Large intestine (tissue), 3 donors: ENCODE measurements around the gene PUSL1. TPM values are rescaled to one million over a fixed set of nuclear protein-coding genes. Genes with fewer than 3 reads are reported as not detected.

Experiments
- DNase-seq, 2 donors: peaks; one replicate each; pipeline versions ENCODE4 v3.0.0 to v3.0.0-alpha.2; 2013
- H3K27ac ChIP-seq: one replicate; pipeline ENCODE4 v1.5.1; 2013; ENCODE audit warnings: low read length
- H3K27me3 ChIP-seq: 2 replicates; pipeline ENCODE4 v1.6.1; 2013; ENCODE audit warnings: low read length; ENCODE audit not compliant: control insufficient read depth, insufficient read depth
- H3K36me3 ChIP-seq: 2 replicates; pipeline ENCODE4 v1.6.1; 2013; ENCODE audit warnings: low read length; ENCODE audit not compliant: control insufficient read depth, insufficient read depth
- H3K4me1 ChIP-seq: one replicate; pipeline ENCODE4 v1.6.1; 2013; ENCODE audit warnings: low read length; ENCODE audit not compliant: control insufficient read depth, insufficient read depth
- H3K4me3 ChIP-seq: one replicate; pipeline ENCODE4 v1.5.1; 2013; ENCODE audit warnings: low read length
- H3K9me3 ChIP-seq: one replicate; pipeline ENCODE4 v1.6.1; 2013; ENCODE audit warnings: mild to moderate bottlenecking, low read depth, low read length, moderate library complexity; ENCODE audit not compliant: control insufficient read depth
- WGBS: methylation state at CpG from one replicate; pipeline ENCODE4 v1.1.5; 2013; ENCODE audit warnings: low lambda C conversion rate; ENCODE audit not compliant: insufficient coverage; 5-methylcytosine and 5-hydroxymethylcytosine counted together
- polyA plus RNA-seq: library from polyadenylated mRNA; unstranded; fragments of 120-200 nt; gene quantifications from one replicate; pipeline ENCODE4 v1.2.1, GENCODE V29; 2013

Gene PUSL1
- polyA plus RNA-seq, 1 donor = 14.5 TPM

DNA sequence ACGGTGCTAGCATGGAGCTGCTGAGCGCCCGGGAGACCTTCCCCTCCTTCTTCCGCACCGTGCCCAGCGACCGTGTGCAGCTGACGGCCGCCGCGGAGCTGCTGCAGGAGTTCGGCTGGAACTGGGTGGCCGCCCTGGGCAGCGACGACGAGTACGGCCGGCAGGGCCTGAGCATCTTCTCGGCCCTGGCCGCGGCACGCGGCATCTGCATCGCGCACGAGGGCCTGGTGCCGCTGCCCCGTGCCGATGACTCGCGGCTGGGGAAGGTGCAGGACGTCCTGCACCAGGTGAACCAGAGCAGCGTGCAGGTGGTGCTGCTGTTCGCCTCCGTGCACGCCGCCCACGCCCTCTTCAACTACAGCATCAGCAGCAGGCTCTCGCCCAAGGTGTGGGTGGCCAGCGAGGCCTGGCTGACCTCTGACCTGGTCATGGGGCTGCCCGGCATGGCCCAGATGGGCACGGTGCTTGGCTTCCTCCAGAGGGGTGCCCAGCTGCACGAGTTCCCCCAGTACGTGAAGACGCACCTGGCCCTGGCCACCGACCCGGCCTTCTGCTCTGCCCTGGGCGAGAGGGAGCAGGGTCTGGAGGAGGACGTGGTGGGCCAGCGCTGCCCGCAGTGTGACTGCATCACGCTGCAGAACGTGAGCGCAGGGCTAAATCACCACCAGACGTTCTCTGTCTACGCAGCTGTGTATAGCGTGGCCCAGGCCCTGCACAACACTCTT lies 23.8 kb downstream of the PUSL1 start:
- Histone ChIP-seq H3K36me3 (peaks cover 25% of the 10 kb centered on the region), H3K4me3 (no peak overlapping the region), H3K9me3 (peaks cover 16% of the 10 kb centered on the region), H3K27me3 (no peaks in the 10 kb centered on the region), H3K27ac (no peak overlapping the region), H3K4me1 (peaks cover 15% of the 10 kb centered on the region)
- DNase-seq = no peak
- WGBS = no CpG with 5 or more reads among the region's 57 CpGs

DNA sequence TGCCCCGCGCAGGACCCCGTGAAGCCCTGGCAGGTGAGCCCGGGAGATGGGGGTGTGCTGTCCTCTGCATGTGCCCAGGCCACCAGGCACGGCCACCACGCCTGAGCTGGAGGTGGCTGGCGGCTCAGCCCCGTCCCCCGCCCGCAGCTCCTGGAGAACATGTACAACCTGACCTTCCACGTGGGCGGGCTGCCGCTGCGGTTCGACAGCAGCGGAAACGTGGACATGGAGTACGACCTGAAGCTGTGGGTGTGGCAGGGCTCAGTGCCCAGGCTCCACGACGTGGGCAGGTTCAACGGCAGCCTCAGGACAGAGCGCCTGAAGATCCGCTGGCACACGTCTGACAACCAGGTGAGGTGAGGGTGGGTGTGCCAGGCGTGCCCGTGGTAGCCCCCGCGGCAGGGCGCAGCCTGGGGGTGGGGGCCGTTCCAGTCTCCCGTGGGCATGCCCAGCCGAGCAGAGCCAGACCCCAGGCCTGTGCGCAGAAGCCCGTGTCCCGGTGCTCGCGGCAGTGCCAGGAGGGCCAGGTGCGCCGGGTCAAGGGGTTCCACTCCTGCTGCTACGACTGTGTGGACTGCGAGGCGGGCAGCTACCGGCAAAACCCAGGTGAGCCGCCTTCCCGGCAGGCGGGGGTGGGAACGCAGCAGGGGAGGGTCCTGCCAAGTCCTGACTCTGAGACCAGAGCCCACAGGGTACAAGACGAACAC lies 24.5 kb downstream of the PUSL1 start:
- Histone ChIP-seq H3K4me3 (no peak overlapping the region), H3K36me3 (peaks cover 24% of the 10 kb centered on the region), H3K4me1 (peaks cover 15% of the 10 kb centered on the region), H3K9me3 (peaks cover 16% of the 10 kb centered on the region), H3K27me3 (no peaks in the 10 kb centered on the region), H3K27ac (no peak overlapping the region)
- WGBS = no CpG with 5 or more reads among the region's 48 CpGs
- no peak for DNase-seq

DNA sequence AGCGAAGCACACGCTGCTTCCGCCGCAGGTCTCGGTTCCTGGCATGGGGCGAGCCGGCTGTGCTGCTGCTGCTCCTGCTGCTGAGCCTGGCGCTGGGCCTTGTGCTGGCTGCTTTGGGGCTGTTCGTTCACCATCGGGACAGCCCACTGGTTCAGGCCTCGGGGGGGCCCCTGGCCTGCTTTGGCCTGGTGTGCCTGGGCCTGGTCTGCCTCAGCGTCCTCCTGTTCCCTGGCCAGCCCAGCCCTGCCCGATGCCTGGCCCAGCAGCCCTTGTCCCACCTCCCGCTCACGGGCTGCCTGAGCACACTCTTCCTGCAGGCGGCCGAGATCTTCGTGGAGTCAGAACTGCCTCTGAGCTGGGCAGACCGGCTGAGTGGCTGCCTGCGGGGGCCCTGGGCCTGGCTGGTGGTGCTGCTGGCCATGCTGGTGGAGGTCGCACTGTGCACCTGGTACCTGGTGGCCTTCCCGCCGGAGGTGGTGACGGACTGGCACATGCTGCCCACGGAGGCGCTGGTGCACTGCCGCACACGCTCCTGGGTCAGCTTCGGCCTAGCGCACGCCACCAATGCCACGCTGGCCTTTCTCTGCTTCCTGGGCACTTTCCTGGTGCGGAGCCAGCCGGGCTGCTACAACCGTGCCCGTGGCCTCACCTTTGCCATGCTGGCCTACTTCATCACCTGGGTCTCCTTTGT lies 25.3 kb downstream of the PUSL1 start:
- H3K9me3 ChIP-seq = peaks cover 21% of the 10 kb centered on the region
- H3K4me3 ChIP-seq = no peak overlapping the region
- no peak for DNase-seq
- WGBS = no CpG with 5 or more reads among the region's 36 CpGs
- H3K27ac ChIP-seq = no peak overlapping the region
- peaks cover 24% of the 10 kb centered on the region for H3K36me3 ChIP-seq
- peaks cover 15% of the 10 kb centered on the region for H3K4me1 ChIP-seq
- H3K27me3 ChIP-seq = no peaks in the 10 kb centered on the region

DNA sequence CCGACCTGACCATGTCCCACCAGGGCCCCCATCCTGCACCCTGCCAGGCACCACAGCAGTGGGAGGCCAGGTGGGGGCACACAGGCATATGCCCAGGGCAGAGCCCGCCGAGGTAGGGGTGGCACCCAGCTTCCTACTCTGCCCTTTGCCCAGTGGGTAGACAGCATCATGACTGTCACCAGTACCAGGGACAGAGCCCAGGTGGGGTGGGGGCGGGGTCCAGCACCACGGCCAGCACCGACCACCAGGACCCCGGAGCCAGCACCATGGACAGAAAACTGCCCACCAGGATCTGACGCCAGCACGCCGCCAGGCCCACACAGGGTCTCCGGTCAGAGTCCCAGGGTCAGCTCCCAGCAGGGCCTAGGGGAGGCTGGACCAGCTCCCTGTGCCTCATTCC lies 26.4 kb downstream of the PUSL1 start:
- H3K4me1 ChIP-seq = peaks cover 15% of the 10 kb centered on the region
- peaks cover 28% of the 10 kb centered on the region for H3K36me3 ChIP-seq
- no peak overlapping the region for H3K4me3 ChIP-seq
- no CpG with 5 or more reads among the region's 11 CpGs for WGBS
- H3K9me3 ChIP-seq = peaks cover 21% of the 10 kb centered on the region
- H3K27ac ChIP-seq = no peak overlapping the region
- DNase-seq = no peak
- H3K27me3 ChIP-seq = no peaks in the 10 kb centered on the region

DNA sequence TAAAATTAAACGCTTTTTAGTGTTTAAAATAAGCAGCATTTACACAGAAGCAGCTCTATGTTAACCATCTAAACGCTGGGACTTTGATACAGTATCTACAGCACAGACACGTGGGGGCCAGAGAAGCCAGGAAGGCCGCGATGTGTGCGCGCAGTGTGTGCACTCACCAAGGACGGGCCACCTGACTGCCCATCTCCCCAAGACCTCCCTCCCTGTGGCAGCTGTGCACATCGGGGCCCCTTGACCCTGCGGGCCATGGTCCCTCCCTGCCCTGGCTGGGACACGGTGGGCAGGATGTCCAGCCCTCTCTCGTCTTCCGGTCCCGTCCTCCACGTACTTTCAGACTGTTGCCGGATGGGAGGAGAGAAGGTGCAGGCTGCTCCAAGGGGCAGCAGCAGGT lies 26.9 kb downstream of the PUSL1 start:
- no peak for DNase-seq
- no peak overlapping the region for H3K27ac ChIP-seq
- no CpG with 5 or more reads among the region's 16 CpGs for WGBS
- H3K27me3 ChIP-seq = no peaks in the 10 kb centered on the region
- H3K4me1 ChIP-seq = peaks cover 11% of the 10 kb centered on the region
- H3K4me3 ChIP-seq = no peak overlapping the region
- peaks cover 33% of the 10 kb centered on the region for H3K36me3 ChIP-seq
- H3K9me3 ChIP-seq = peaks cover 18% of the 10 kb centered on the region

DNA sequence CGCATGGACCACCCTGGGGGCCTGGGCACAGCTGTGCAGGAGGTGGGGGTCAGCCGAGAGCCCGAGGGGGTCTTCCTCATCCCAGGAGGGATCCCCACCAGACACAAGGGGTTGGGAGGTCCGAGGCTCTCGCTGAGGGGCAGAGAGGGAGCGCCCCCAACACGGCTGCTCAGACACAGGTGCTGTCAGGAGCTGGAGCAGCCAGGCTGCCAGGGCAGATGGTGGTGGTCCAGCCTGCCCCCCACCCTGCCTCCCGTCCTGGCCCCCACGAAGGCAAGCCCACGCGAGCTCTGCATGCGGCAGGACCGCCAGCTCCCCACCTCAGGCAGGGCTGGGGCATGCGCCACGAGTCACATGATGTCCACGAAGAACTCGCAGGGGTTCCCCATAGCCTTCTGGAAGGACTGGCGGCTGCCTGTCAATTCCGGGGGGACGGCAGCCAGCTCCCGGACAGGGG lies 27.4 kb downstream of the PUSL1 start:
- peaks cover 38% of the 10 kb centered on the region for H3K36me3 ChIP-seq

DNA sequence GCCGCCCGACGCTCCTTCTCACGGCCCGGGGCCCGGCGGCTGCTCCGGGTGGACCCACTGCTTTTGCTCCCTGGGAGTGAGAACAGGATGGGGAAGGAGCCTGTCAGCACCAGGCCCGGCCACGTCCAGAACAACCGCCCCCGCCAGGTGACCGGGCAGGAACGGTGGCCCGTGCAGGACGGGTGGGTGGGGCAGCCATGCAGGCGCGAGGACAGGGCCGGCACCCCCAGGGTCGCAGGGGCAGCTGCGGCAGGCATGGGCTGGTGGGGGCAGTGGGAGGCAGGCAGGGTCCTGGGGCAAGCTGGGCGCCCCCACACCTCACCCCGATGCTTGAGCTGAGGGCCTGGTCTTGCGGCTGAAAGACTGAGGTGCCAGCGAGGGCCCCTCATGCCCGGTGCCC lies 28.0 kb downstream of the PUSL1 start:
- Histone ChIP-seq H3K27ac (no peak overlapping the region), H3K27me3 (no peaks in the 10 kb centered on the region), H3K9me3 (peaks cover 11% of the 10 kb centered on the region), H3K36me3 (peaks cover 44% of the 10 kb centered on the region), H3K4me1 (no peaks in the 10 kb centered on the region), H3K4me3 (no peak overlapping the region)
- WGBS = no CpG with 5 or more reads among the region's 26 CpGs
- no peak for DNase-seq

More for the DNA sequence above, 27.4 kb downstream of the PUSL1 start:
- peaks cover 13% of the 10 kb centered on the region for H3K9me3 ChIP-seq
- H3K4me3 ChIP-seq = no peak overlapping the region
- WGBS = no CpG with 5 or more reads among the region's 21 CpGs
- H3K27ac ChIP-seq = no peak overlapping the region
- no peaks in the 10 kb centered on the region for H3K27me3 ChIP-seq
- no peak for DNase-seq
- H3K4me1 ChIP-seq = peaks cover 6% of the 10 kb centered on the region

DNA sequence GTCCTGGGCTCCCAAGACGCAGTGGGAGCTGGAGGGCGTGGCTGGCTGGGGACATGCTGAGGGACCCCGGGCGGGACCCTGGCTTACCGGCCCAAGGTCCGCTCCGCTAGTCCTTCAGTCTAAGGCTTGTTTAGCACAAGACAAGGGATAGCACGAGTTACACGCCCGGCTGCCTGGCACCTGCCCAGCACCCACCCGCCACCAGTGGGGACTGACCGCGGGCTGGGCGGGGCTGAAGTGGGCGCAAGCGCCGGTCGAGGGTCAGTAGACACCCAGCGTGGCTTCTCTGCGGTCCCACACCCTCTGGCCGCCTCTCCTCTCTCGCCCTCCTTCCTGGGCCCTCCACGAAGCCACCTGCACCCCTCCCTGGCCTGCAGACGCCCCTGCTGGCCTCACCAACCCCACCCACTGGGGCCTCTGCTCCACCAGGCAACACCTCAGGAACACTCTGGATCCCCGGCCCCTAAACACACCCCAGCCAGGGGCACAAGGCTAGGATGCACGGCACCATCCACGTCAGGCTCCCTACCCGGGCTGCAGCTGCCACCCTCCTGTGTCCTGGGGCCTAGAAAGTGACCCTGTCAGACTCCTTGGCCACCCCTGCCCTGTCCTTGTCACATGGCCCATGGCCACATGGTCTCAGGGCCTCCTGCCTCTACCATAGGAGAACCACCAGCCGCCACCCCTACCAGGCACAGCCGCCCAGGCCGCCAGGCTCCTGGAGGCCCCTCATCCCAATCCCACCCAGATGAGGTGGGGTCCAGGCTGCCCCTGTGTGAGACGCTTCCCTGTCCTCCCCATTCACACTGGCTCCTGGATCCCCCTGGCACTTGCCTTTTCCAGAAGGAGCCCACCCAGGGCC lies 28.8 kb downstream of the PUSL1 start:
- no peak overlapping the region for H3K4me3 ChIP-seq
- no CpG with 5 or more reads among the region's 32 CpGs for WGBS
- H3K27me3 ChIP-seq = no peaks in the 10 kb centered on the region
- no peak for DNase-seq
- no peak overlapping the region for H3K27ac ChIP-seq
- H3K9me3 ChIP-seq = peaks cover 11% of the 10 kb centered on the region
- H3K36me3 ChIP-seq = peaks cover 49% of the 10 kb centered on the region
- H3K4me1 ChIP-seq = no peaks in the 10 kb centered on the region

DNA sequence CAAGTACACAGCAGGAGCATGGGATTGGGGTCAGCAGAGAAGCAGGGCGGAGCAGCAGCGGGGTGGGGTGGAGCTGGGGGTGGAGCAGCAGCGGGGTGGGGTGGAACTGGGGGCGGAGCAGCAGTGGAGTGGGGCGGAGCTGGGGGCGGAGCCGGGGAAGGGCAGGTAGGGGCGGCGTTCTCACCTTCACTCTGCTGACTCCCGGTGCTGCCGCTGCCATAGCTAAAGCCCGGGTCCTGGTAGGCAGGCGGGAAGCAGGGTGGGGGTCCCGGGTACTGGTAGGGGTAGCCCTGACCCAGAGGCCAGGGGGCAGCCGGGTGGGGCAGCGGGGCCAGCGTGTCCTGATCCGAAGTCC lies 29.4 kb downstream of the PUSL1 start:
- H3K27ac ChIP-seq = no peak overlapping the region
- no CpG with 5 or more reads among the region's 18 CpGs for WGBS
- H3K36me3 ChIP-seq = peaks cover 51% of the 10 kb centered on the region
- H3K9me3 ChIP-seq = peaks cover 11% of the 10 kb centered on the region
- H3K4me3 ChIP-seq = no peak overlapping the region
- no peaks in the 10 kb centered on the region for H3K27me3 ChIP-seq
- no peak for DNase-seq
- H3K4me1 ChIP-seq = no peaks in the 10 kb centered on the region

DNA sequence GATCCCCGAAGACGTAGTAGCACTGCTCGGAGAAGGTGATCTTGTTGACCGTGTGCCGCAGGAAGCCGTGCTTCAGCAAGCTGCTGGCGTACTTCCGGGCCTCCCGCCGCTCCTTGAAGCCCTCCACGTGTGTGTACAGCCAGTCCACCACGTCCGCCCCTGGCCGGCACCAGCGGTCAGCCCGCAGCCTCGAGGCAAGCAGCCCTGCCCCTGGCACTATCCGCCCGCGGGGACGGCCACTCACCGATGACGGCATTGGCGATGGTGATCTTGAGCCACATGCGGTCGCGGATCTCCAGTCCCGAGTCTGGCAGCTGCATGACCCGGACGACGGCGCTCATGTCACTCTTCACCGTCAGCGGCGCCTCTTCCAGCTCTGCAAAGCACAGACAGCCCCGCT lies 29.9 kb downstream of the PUSL1 start:
- no peak for DNase-seq
- H3K9me3 ChIP-seq = peaks cover 11% of the 10 kb centered on the region
- no peak overlapping the region for H3K27ac ChIP-seq
- H3K4me1 ChIP-seq = no peaks in the 10 kb centered on the region
- H3K27me3 ChIP-seq = no peaks in the 10 kb centered on the region
- no CpG with 5 or more reads among the region's 36 CpGs for WGBS
- H3K36me3 ChIP-seq = peaks cover 51% of the 10 kb centered on the region
- H3K4me3 ChIP-seq = no peak overlapping the region
